Islet precursor cell (in vitro differentiated cells): ENCODE results near the gene CRELD1.

Source experiments
- DNase-seq: peaks from one replicate; pipeline ENCODE4 v3.0.0-alpha.2; 2018

Gene CRELD1

DNA sequence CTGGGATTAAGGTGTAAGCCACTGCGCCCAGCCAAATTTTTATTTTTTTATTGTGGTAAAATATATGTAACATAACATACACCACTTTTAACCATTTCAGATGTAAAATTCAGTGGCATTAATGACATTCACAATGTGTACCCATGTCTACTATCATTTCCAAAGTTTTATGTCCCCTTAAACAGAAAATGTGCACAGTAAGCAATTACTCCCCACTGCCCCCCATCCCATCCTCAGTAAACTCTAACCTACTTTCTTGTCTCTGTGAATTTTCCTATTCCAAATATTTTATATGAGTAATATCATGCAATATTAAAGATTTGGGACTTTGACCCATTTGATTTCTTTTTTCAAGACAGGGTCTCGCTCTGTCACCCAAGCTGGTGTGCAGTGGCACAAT, 33.2 kb downstream of the CRELD1 start:
- no peak for DNase-seq

DNA sequence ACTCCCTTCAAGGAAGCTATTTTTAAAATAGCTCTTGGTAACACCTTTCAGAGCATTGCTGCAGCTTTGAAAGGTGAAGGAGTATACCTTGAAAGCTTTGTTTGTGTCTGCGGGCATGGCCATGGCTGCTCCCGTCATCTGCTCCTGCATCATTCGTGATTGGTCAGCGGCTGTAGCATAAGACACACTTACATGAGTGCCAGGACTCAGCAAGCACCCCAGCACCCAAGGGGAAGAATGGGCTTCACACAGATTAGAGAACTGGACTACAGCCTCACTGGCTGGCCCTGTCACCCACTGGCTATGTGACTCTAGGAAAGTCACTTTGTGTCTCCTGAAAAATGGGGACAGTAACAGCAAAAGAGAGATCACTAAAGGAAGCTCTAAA, 36.0 kb downstream of the CRELD1 start:
- DNase-seq = no peak

DNA sequence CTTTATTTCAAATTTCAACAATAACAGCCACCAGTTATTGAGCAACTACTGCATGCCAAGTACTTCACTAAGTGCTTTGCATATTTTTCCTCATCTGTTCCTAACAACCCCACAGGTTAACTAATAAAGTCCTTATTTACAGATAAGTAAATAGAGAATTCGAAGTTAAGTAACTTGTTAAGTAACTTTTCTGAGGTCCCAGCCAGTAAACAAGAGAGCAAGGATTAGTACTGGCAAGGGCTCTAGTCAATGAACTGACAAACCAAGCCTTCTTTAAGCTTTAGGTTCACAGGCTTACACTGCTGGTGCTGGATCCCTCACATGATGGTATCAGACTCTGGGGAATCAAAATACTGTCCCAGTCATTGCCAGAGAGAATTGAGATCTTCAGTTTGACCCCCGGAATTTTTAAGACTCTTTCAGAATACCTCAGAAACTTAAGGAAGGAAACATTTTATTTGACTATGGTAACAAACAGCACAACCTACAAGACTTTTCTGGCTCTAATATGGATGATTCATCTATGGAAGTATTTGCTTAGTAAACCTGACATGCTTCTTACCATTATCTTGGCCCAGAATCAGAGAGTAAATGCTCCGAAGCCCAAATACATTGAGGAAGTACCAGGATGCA, 36.5 kb downstream of the CRELD1 start:
- no peak for DNase-seq

DNA sequence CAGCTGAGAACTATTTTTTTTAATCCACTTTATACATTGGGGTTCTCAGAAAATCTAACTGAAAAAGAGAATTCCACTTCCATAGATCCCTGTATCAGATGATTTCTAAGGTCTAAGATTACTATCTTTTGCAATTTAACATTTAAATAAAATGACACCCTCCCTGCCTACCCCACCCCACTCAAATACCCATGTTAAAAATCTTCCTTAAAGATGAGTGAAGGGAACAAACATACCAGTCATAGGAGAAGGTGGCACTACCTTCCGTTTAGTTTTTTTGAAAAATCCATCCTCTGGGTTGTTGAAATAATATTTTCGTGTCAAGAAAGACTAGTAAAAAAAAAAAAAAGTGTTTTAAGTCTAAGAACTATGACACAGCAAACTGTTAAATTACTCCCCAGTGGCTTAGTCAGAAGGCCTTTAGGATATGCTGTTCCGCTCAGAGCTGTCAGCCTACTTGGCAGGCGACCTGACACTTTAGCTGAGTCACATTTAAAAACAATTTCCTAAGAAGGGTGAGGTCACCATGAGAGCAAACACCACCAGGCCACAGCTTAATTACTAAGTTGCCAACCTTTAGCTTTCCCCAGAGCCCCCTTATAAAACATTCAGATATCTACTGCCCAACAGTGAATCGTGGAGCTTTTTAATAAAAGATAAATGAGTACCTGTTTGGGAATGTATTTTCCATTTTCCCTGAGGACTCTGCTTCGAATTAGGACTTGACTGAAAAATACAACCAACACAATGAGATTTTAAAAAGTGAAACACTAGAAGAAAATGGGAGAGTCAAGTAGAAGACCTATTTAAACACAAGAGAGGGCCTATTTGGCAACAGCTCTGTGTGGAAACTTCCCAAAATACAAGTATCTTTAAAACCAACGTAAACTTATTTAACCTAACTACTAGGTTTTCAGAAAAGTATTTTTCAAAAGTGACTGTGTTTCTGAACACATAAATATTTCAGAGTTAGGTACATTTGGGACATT, 43.4 kb downstream of the CRELD1 start:
- peak; percentile 86 for DNase-seq

DNA sequence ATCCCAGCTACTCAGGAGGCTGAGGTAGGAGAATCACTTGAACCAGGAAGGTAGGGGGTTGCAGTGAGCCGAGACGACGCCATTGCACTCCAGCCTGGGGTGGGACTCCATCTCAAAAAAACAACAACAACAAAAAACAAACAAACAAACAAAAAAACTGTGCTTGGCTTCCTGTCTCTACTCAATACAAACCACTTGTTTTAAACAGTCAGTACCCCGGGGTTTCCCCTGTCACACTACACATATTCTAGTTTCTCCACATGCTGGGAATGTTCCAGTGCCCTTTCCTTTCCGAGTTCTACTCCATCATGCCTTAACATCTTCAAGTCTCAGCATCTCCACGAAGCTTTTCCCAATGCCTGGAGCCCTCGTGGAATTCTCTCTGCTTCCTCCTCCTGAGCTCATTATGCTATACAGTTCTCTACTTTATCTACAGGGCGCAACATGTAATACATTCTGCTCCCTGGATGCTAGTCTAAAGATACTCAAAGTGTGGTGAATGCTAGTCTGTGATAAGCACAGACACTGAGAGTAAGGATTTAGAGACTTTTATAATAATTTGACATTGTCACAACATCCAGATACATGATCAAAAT, 45.2 kb downstream of the CRELD1 start:
- no peak for DNase-seq

DNA sequence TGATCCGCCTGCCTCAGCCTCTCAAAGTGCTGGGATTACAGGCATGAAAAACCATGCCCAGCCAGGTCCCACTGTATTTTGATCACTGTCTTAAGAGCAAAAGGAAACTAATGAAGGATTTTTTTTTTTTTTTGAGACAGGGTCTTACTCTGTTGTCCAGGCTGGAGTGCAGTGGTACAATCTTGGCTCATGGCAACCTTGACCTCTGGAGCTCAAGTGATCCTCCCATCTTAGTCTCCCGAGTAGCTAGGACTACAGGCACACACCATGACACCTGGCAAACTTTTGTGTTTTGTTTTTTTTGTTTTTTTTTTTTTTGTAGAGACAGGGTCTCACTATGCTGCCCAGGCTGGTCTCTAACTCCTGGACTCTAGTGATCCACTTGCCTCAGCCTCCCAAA, 46.6 kb downstream of the CRELD1 start:
- no peak for DNase-seq

DNA sequence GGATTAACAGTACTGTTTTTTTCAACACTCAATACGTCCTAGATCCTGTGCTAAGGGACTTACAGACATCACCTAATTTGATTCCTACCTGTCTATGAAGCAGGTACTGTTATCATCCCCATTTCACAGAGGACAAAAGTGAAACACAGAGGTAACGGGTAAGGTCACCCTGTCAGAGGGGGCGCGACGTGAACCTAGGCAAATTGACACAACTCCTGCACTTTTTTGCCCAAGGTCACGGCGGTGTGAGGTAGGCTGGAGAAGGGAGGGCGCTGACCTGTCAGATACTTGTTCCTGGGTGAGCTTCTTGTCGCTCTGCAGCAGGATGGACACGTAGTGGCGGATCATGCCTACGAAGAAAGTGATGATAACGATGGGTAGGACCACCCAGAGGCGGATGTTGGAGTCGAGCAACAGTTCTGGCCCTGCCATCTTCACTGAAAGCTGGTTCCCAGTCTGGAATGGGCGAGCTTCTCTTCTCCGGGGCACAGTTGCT, 52.6 kb downstream of the CRELD1 start:
- no peak for DNase-seq

DNA sequence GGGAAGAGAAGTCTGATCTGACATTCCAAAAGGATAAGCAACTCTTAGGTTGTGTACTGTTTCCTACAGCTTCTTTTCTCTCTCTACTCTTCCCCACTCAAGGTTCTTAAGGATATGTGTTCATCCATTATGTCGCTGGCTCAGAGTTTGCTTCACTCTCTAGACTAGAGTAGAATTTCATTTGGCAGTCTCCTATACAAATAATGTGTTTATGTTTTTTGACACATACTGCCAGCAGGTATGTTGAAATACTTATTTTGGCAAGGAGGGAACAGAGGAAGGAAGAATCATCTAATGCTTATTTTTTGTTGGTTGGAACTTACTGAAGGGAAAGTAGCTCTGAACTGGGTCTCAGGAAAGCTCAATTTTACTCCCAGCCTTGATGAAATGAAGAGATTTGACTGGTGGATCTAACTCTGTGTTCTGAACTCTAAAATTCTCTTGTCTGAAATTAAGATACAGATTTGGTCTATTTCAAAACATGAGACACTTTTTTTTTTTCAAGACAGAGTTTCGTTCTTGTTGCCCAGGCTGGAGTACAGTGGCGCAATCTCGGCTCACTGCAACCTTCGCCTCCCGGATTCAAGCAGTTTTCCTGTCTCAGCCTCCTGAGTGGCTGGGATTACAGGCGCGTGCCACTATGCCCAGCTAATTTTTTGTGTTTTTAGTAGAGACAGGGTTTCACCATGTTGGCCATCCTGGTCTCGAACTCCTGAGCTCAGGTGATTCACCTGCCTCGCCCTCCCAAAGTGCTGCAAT, 60.6 kb downstream of the CRELD1 start:
- DNase-seq = no peak
